ENCODE data around the gene COMT. TPM values are rescaled to one million over a fixed set of nuclear protein-coding genes. Genes with fewer than 3 reads are reported as not detected.
A peak's percentile ranks its signal among the peaks of the same experiment; 100 is the strongest.

The COMT gene
- total and polyA plus RNA-seq, 7 donors, result 63.6 to 146 (median 117) TPM

GRCh38 chr22:20008221-20008995 is 66.8 kb downstream of the COMT start:
- TF ChIP-seq, protein P1, sequence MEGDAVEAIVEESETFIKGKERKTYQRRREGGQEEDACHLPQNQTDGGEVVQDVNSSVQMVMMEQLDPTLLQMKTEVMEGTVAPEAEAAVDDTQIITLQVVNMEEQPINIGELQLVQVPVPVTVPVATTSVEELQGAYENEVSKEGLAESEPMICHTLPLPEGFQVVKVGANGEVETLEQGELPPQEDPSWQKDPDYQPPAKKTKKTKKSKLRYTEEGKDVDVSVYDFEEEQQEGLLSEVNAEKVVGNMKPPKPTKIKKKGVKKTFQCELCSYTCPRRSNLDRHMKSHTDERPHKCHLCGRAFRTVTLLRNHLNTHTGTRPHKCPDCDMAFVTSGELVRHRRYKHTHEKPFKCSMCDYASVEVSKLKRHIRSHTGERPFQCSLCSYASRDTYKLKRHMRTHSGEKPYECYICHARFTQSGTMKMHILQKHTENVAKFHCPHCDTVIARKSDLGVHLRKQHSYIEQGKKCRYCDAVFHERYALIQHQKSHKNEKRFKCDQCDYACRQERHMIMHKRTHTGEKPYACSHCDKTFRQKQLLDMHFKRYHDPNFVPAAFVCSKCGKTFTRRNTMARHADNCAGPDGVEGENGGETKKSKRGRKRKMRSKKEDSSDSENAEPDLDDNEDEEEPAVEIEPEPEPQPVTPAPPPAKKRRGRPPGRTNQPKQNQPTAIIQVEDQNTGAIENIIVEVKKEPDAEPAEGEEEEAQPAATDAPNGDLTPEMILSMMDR (IDR thresholded peaks at IDR 0.05), result no peak
- intact Hi-C loops (cut with DNase I), result no loop called here
- Histone ChIP-seq H3K9me3 (no peaks in the 10 kb centered on the region), H3K27me3 (ENCODE audit: insufficient read depth in 3 of 3, low read length in 2 of 3) (no peaks in the 10 kb centered on the region), H3K4me1 (no peaks in the 10 kb centered on the region), H3K36me3 (ENCODE audit: insufficient read depth in 1 of 2, low read depth in 1 of 2) (no peaks in the 10 kb centered on the region), H3K4me3 (no peak overlapping the region), H3K27ac (no peak overlapping the region)
- DNase-seq, result peak in 1 of 2 donors; percentile 18
- no peak for ATAC-seq
- WGBS, 3 donors, result 85 to 89% (median 88%) methylated on average over 8 to 11 of the region's 11 CpGs

DNA sequence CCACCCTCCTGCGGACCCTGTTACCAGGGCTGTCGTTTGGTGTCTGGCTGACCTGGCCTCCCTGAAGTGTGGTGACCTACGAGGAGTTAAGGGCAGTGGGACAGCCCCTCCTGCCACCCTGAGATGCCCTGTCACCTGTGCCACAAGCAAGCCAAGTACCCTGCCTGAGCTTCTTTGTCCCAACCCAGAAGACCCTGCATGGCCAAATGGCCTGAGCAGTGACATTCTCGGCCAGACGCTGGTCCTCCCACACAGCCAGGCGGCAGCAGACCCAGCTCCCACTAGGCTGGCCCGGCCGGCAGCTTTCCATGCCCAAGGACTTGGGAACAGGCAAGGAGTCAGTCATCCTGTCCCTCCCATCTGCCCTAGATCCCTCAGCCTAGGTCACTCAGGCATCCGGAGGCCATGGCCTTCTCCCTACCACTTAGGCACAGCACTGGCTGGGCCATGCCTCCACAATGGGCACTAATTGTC is 67.5 kb downstream of the COMT start:
- DNase-seq (peak in 1 of 2 donors; percentile 42), ATAC-seq (no peak)
- H3K27ac ChIP-seq, result no peak overlapping the region
- TF ChIP-seq, protein P1 (IDR thresholded peaks at IDR 0.05), result no peak
- peaks cover 6% of the 10 kb centered on the region for H3K4me1 ChIP-seq
- no peak overlapping the region for H3K4me3 ChIP-seq
- H3K36me3 ChIP-seq (ENCODE audit: insufficient read depth in 1 of 2, low read depth in 1 of 2), result no peaks in the 10 kb centered on the region
- intact Hi-C loops (cut with DNase I), result no loop called here
- H3K27me3 ChIP-seq (ENCODE audit: insufficient read depth in 3 of 3, low read length in 2 of 3), result no peaks in the 10 kb centered on the region
- WGBS, 3 donors, result 81 to 92% (median 88%) methylated on average over 7 to 9 of the region's 9 CpGs
- H3K9me3 ChIP-seq, result no peaks in the 10 kb centered on the region

DNA sequence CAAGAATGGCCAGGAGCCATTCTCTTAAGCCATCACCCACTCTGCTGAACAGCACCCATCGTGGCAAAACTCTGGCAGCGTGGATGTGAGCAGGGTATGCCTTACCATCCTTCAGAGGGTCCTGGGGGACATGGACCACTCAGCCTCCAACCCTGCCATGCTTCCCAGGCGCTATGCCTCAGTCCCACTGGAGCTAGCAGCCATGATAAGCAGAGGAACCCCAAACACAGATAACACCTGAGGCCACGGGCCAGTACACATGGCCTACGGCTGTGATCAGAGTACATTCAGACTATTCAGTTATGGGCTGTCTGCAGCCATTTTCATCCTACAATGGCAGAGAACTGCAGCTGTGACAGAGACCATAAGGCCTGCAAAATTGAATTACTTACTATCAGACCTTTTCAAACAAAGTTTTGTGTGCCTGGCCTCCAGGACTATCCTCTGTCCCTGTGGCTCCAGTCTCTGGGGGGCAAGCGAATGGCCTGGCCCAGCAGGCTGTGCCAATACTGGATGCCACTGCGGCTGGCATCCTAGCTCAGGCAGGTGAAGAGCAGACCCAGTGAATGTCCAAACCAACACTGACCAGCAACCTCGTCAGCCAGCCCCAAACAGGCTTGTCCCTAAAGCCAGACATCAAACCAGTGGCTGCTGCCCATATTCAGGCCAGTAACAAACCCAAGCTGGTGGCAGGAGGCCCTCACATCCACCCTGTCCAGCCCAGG is 68.2 kb downstream of the COMT start:
- 87 to 90% (median 88%) methylated on average over 8 of the region's 8 CpGs for WGBS, 3 donors
- peaks cover 12% of the 10 kb centered on the region for H3K4me1 ChIP-seq
- TF ChIP-seq, protein P1 (IDR thresholded peaks at IDR 0.05), result no peak
- H3K9me3 ChIP-seq, result no peaks in the 10 kb centered on the region
- no peak for ATAC-seq
- DNase-seq, result peak in 1 of 2 donors; percentile 44
- no peak overlapping the region for H3K4me3 ChIP-seq
- H3K27ac ChIP-seq, result no peak overlapping the region
- H3K36me3 ChIP-seq (ENCODE audit: insufficient read depth in 1 of 2, low read depth in 1 of 2), result no peaks in the 10 kb centered on the region
- intact Hi-C loops (cut with DNase I), result no loop called here
- no peaks in the 10 kb centered on the region for H3K27me3 ChIP-seq (ENCODE audit: insufficient read depth in 3 of 3, low read length in 2 of 3)

- Histone ChIP-seq H3K36me3 (ENCODE audit: insufficient read depth in 1 of 2, low read depth in 1 of 2) (no peaks in the 10 kb centered on the region), H3K9me3 (no peaks in the 10 kb centered on the region), H3K4me3 (no peak overlapping the region), H3K4me1 (peaks cover 14% of the 10 kb centered on the region), H3K27me3 (ENCODE audit: insufficient read depth in 3 of 3, low read length in 2 of 3) (no peaks in the 10 kb centered on the region), H3K27ac (no peak overlapping the region)
- intact Hi-C loops (cut with DNase I), result no loop called here
- TF ChIP-seq, protein P1 (IDR thresholded peaks at IDR 0.05), result no peak
- peak in 1 of 2 donors; percentile 31 for DNase-seq
- WGBS, 3 donors, result 79 to 89% (median 83%) methylated on average over 14 of the region's 14 CpGs
- peak in 1 of 4 donors; percentile 12 for ATAC-seq
Measured at GRCh38 chr22:20010307-20011122, 68.9 kb downstream of the COMT start.
